ENCODE data around the gene MAGI2. TPM values are rescaled to one million over a fixed set of nuclear protein-coding genes. Genes with fewer than 3 reads are reported as not detected.

The MAGI2 gene
- total RNA-seq, 2 donors from 2014 or later = 17.9 to 21.0 TPM

GRCh38 chr7:78063758-78064157 lies 1389.7 kb downstream of the MAGI2 start:
- intact Hi-C loops (cut with DNase I) = loop anchor here in 1 of 2 donors (1.0 kb wide), 1 partner anchor 35 kb away; no protein-coding TSS in a partner anchor
- DNase-seq (ENCODE audit: low spot score) = no peak

- DNase-seq (ENCODE audit: low spot score) = no peak
- intact Hi-C loops (cut with DNase I) = no loop called here
These were observed 1391.3 kb downstream of the MAGI2 start for GRCh38 chr7:78062214-78062613.

GRCh38 chr7:78057571-78057970 lies 1395.9 kb downstream of the MAGI2 start:
- no peak for DNase-seq (ENCODE audit: low spot score)
- intact Hi-C loops (cut with DNase I) = no loop called here

GRCh38 chr7:78055599-78055998 lies 1397.9 kb downstream of the MAGI2 start:
- DNase-seq (ENCODE audit: low spot score) = no peak
- intact Hi-C loops (cut with DNase I) = no loop called here

GRCh38 chr7:78055001-78055573 lies 1398.4 kb downstream of the MAGI2 start:
- intact Hi-C loops (cut with DNase I) = no loop called here
- DNase-seq (ENCODE audit: low spot score) = no peak

GRCh38 chr7:78052112-78052511 lies 1401.4 kb downstream of the MAGI2 start:
- intact Hi-C loops (cut with DNase I) = no loop called here
- DNase-seq (ENCODE audit: low spot score) = no peak

- intact Hi-C loops (cut with DNase I) = loop anchor here in 1 of 2 donors (5.0 kb wide), 1 partner anchor 1060 kb away; no protein-coding TSS in a partner anchor
- no peak for DNase-seq (ENCODE audit: low spot score)
These were observed 1405.7 kb downstream of the MAGI2 start for GRCh38 chr7:78047800-78048199.

GRCh38 chr7:78043159-78043558 lies 1410.3 kb downstream of the MAGI2 start:
- intact Hi-C loops (cut with DNase I) = no loop called here
- DNase-seq (ENCODE audit: low spot score) = no peak

GRCh38 chr7:78041423-78041822 lies 1412.0 kb downstream of the MAGI2 start:
- no peak for DNase-seq (ENCODE audit: low spot score)
- intact Hi-C loops (cut with DNase I) = no loop called here

GRCh38 chr7:78039790-78040776 lies 1413.4 kb downstream of the MAGI2 start:
- DNase-seq (ENCODE audit: low spot score) = peak; percentile 84
- intact Hi-C loops (cut with DNase I) = no loop called here

GRCh38 chr7:78038465-78039080 lies 1414.9 kb downstream of the MAGI2 start:
- intact Hi-C loops (cut with DNase I) = no loop called here
- no peak for DNase-seq (ENCODE audit: low spot score)

- no peak for DNase-seq (ENCODE audit: low spot score)
- intact Hi-C loops (cut with DNase I) = no loop called here
These were observed 1415.9 kb downstream of the MAGI2 start for GRCh38 chr7:78037603-78038002.

GRCh38 chr7:78033410-78033809 lies 1420.1 kb downstream of the MAGI2 start:
- no peak for DNase-seq (ENCODE audit: low spot score)
- intact Hi-C loops (cut with DNase I) = no loop called here

- DNase-seq (ENCODE audit: low spot score) = no peak
- intact Hi-C loops (cut with DNase I) = loop anchor here in 1 of 2 donors (10.0 kb wide), 1 partner anchor 1148 kb away; no protein-coding TSS in a partner anchor
These were observed 1427.0 kb downstream of the MAGI2 start for GRCh38 chr7:78026492-78026891.

- DNase-seq (ENCODE audit: low spot score) = no peak
- intact Hi-C loops (cut with DNase I) = loop anchor here in 1 of 2 donors (10.0 kb wide), 1 partner anchor 1150 kb away; no protein-coding TSS in a partner anchor
These were observed 1428.9 kb downstream of the MAGI2 start for GRCh38 chr7:78024591-78024990.

- intact Hi-C loops (cut with DNase I) = loop anchor here in 1 of 2 donors (10.0 kb wide), 1 partner anchor 1152 kb away; no protein-coding TSS in a partner anchor
- no peak for DNase-seq (ENCODE audit: low spot score)
These were observed 1430.3 kb downstream of the MAGI2 start for GRCh38 chr7:78023191-78023590.

- intact Hi-C loops (cut with DNase I) = loop anchor here in 1 of 2 donors (10.0 kb wide), 1 partner anchor 1153 kb away; no protein-coding TSS in a partner anchor
- no peak for DNase-seq (ENCODE audit: low spot score)
These were observed 1431.3 kb downstream of the MAGI2 start for GRCh38 chr7:78022165-78022564.

GRCh38 chr7:78020874-78021249 lies 1432.6 kb downstream of the MAGI2 start:
- intact Hi-C loops (cut with DNase I) = loop anchor here in 1 of 2 donors (10.0 kb wide), 1 partner anchor 1154 kb away; no protein-coding TSS in a partner anchor

GRCh38 chr7:78020136-78020873 lies 1433.2 kb downstream of the MAGI2 start:
- DNase-seq (ENCODE audit: low spot score) = no peak
- intact Hi-C loops (cut with DNase I) = loop anchor here in 1 of 2 donors (10.0 kb wide), 1 partner anchor 1154 kb away; no protein-coding TSS in a partner anchor

More at GRCh38 chr7:78020874-78021249, 1432.6 kb downstream of the MAGI2 start:
- DNase-seq (ENCODE audit: low spot score) = no peak

Data from posterior vena cava (tissue), 2 donors.